NCI-H748 treated with DMSO at 0.1 percent for 48 hours (cell line): Measurements from ENCODE around the gene ZMYM3.

Experiments
- DNase-seq: peaks from one replicate; lab custom pipeline; 2025; lab: John Stamatoyannopoulos, UW

ZMYM3 gene

GRCh38 chrX:71214152-71214551 lies 39.8 kb downstream of the ZMYM3 start:
- no peak for DNase-seq

DNA sequence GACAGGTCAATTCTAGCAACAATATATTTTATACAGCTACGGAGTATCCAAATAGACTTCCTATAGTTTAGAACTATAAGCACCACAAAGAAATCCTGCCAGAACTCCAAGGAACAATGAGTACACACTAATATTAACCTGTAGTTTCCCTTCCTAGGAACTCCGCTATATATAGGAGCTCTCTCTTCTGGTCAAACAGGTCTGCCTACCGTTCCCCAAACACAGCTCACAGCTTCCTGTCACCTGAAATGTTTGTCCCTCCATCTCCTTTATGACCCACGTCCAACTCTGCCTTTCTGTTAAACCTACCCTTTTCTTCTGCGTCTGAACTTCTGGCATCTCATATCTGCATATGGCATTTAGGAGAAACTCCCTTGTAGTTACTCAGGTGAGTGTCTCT lies 41.4 kb downstream of the ZMYM3 start:
- no peak for DNase-seq

- no peak for DNase-seq
Observed at GRCh38 chrX:71210816-71211215, 43.1 kb downstream of the ZMYM3 start.

GRCh38 chrX:71199252-71200008 lies 54.5 kb downstream of the ZMYM3 start:
- DNase-seq: no peak

- no peak for DNase-seq
Observed at GRCh38 chrX:71198066-71198465, 55.9 kb downstream of the ZMYM3 start.

DNA sequence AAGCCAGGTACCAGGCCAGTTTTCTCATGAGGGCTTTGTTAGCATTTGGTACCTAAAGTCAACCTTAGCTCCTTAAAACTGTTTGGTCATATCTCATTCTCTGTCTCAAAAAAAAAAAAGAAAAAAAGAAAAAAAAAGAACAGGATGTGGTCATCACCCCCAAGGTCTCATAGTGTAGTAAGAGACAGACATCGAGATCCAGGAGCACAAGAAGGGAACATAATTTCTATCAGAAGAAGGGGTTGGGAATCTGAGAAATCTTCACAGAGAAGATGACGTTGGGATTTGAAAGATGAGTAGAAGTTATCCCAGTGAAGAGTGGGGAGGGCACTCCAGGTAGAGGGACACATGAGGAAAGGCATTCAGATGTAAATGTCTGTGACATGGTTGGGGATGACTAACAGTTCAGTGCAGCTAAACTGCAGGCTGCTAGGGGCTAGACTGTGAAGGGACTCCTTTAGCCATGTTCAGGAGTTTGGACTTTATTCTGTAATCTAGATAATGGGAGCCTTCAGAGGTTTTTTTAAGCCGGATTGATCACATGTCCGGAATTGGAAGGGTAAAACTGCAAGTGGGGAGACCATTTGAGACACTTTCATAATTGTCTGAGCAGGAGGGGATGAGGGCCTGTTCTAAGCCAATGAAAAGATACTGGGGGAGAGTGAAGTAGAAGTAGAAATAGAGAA lies 57.8 kb downstream of the ZMYM3 start:
- no peak for DNase-seq

DNA sequence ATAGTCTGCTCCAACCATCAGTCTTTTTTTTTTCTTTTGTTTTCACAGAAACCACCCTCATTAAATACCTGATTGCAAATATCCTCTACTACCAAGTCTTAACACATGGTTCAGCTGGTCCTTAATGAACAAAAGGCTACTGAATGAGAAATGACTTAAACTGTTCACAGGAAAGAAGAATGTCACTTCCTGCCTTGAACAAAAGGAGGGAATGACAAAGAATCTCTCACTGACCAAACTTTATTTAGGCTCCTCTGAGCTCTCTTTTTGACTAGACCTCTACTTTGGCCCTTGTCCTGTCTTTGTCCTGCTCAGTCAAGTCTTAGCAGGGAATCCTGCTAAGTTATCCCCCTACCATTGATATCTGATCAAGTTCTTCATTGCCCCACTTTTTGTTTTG lies 62.7 kb downstream of the ZMYM3 start:
- no peak for DNase-seq
